Measurements from ENCODE around the gene SNAPIN. TPM values are rescaled to one million over a fixed set of nuclear protein-coding genes. Genes with fewer than 3 reads are reported as not detected.

The SNAPIN gene
- total RNA-seq, 2 experiments from 2014 or later, result 31.3 to 32.1 TPM

DNA sequence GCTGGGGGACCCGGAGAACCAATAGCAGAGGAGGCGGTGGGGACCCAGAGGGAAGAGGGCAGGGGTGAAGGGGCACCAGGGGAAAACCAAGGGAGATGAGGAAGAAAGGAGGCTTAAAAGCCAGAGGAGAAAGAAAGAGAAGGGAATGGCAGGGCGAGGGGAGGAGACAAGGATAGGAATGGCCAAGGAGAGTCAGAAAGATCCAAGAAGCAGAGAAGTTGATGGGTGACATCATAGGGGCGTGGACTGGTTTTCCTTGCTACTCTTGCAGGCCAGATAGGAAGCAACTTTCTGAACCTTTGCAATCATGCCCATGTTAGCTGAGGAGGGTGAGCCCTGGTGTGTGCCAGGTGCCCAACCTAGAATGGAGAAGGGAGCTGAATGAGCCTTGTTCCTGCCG lies 25.4 kb downstream of the SNAPIN start:
- H3K4me1 Mint-ChIP-seq (ENCODE audit: low read depth), result peaks cover 4% of the 10 kb centered on the region
- no peaks in the 10 kb centered on the region for H3K36me3 Mint-ChIP-seq
- peaks cover 28% of the 10 kb centered on the region for H3K27me3 Mint-ChIP-seq
- H3K4me3 Mint-ChIP-seq, result no peak overlapping the region
- ChIA-PET CTCF (interaction anchor here (1.0 kb wide), 1 partner anchor 65 kb away, joined by 3 read pairs; no protein-coding TSS in a partner anchor), POLR2A (no interaction called here)
- DNase-seq, result no peak
- intact Hi-C loops (cut with micrococcal nuclease), result no loop called here
- H3K9me3 Mint-ChIP-seq, result no peaks in the 10 kb centered on the region
- no peak overlapping the region for H3K27ac Mint-ChIP-seq

DNA sequence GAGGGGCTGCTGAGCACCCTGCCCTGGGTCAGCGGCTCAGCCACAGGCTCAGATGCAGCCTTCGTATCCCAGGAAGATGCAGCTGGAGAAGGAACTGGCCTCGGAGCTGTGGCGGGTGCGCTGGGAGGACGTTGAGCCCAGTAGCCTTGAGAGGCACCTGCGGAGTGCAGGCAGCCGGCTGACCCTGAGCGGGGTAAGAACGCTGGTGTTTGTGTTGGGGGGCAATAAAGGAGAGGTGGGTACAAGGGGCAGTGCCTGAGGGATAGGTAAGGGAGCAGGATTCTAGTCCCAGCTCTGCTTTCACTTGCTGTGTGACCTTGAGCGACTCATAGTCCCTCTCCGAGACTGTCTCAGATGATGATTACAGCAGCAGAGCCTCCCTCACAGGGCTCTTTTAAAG lies 26.4 kb downstream of the SNAPIN start:
- Mint-ChIP-seq H3K9me3 (no peaks in the 10 kb centered on the region), H3K36me3 (no peaks in the 10 kb centered on the region), H3K4me1 (ENCODE audit: low read depth) (no peaks in the 10 kb centered on the region), H3K27me3 (peaks cover 24% of the 10 kb centered on the region), H3K27ac (no peak overlapping the region), H3K4me3 (no peak overlapping the region)
- POLR2A ChIA-PET, result no interaction called here
- DNase-seq, result no peak
- intact Hi-C loops (cut with micrococcal nuclease), result no loop called here
- CTCF ChIA-PET, result no interaction called here

DNA sequence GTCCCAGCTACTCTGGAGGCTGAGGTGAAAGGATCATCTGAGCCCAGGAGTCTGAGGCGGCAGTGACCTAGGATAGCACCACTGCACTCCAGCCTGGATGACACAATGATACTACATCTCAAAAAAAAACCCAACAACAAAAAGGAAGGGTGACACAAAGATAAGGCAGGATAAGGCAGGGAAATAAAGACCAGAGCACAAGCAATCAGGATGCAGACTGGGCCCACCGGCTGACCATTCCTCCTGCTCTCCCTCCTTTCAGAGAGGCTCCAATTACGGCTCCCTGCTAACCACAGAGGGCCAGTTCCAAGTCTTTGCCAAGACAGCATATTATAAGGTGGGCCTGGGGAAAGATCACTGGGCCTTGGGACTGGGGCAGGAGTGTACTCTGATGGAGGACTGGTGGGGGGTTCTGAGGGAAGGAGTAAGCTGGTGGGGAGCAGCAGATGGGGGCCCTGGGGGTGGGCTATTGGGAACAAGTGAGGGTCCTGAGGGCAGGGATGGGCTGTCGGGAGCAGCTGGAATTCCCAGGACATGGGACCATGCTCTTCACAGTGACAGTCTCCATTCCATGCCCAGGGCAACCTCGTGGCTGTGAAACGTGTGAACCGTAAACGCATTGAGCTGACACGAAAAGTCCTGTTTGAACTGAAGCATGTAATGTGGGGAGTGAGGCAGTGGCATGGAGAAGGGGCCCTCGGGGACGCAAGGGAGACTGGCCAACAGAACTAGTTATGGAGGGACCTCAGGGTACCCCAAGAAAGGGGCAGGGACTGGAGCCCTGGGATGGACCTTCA lies 27.2 kb downstream of the SNAPIN start:
- ChIA-PET CTCF (no interaction called here), POLR2A (no interaction called here)
- Mint-ChIP-seq H3K4me1 (ENCODE audit: low read depth) (no peaks in the 10 kb centered on the region), H3K36me3 (no peaks in the 10 kb centered on the region), H3K9me3 (no peaks in the 10 kb centered on the region), H3K27me3 (peaks cover 16% of the 10 kb centered on the region), H3K27ac (no peak overlapping the region), H3K4me3 (no peak overlapping the region)
- DNase-seq, result no peak
- intact Hi-C loops (cut with micrococcal nuclease), result no loop called here

DNA sequence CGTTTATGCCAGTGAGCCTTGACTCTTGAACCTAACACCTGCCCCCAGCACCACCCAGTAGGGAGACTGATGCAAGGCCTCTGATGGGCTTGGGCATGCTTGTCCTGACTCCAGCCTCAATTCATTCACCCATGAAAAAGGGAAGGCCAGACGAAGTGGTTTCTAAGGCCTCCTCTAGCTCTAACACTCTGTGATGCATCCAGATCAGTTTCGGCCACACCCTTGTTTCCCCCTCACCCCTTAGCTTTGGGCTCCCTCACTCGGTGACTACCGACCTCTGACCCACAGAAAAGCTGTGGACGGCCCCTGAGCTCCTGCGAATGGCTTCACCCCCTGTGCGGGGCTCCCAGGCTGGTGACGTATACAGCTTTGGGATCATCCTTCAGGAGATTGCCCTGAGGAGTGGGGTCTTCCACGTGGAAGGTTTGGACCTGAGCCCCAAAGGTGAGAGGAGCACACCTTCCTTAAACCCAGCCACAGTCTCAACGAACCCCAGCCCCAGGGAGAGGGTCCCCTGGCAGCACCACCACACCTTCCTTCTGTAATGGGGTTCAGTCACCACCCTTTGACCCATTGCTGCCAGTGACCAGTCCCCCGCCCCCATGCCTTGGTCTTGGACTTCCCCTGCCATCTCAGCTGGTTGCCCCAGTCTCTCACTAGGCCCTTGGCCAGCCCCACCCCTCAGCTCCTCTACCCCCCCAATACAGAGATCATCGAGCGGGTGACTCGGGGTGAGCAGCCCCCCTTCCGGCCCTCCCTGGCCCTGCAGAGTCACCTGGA lies 29.0 kb downstream of the SNAPIN start:
- CTCF ChIA-PET, result no interaction called here
- DNase-seq, result no peak
- POLR2A ChIA-PET, result interaction anchor here (0.5 kb wide), 1 partner anchor 136 kb away, joined by 3 read pairs; no protein-coding TSS in a partner anchor
- Mint-ChIP-seq H3K27me3 (peaks cover 5% of the 10 kb centered on the region), H3K4me3 (no peak overlapping the region), H3K4me1 (ENCODE audit: low read depth) (peaks cover 4% of the 10 kb centered on the region), H3K36me3 (no peaks in the 10 kb centered on the region), H3K9me3 (no peaks in the 10 kb centered on the region), H3K27ac (no peak overlapping the region)
- intact Hi-C loops (cut with micrococcal nuclease), result no loop called here

DNA sequence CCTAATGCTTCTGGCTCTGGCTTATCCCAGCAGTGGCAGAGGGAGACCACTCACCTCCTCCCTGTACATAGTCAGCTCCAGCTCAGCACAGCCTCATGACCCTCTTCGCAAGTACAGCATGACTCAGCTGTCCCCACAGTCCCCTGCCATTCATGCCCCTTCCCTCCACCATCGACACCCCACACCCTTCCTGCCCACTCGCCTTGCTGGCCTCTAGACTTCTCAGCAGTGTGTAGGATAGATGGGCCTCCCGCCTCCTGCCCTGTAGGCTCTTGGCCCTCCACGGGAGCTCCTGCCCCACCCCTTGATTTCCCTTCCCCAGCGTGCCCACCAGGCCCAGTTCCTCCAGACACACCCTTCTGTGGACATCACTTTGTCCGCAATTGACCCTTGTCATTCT lies 29.8 kb downstream of the SNAPIN start:
- Mint-ChIP-seq H3K27me3 (peaks cover 5% of the 10 kb centered on the region), H3K9me3 (no peaks in the 10 kb centered on the region), H3K36me3 (no peaks in the 10 kb centered on the region), H3K4me1 (ENCODE audit: low read depth) (peaks cover 4% of the 10 kb centered on the region), H3K27ac (no peak overlapping the region), H3K4me3 (no peak overlapping the region)
- POLR2A ChIA-PET, result no interaction called here
- no peak for DNase-seq
- intact Hi-C loops (cut with micrococcal nuclease), result no loop called here
- CTCF ChIA-PET, result no interaction called here

DNA sequence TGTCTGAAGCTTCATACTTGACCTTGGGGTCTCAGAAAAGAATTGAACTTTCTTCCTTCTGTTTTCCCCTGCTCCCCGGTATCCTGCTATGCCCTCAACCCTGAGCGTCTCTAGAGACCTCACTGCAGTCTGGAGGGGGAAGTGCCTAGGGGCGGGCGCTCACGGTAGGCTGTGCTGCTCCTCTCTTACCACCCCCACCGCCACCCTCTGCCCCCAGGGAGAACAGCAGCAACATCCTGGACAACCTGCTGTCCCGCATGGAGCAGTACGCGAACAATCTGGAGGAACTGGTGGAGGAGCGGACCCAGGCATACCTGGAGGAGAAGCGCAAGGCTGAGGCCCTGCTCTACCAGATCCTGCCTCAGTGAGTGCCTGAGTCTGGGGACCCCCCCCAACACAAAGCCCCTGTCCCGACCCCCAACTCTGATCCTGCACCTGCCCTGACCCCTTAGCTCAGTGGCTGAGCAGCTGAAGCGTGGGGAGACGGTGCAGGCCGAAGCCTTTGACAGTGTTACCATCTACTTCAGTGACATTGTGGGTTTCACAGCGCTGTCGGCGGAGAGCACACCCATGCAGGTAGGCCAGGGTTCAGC lies 30.3 kb downstream of the SNAPIN start:
- Mint-ChIP-seq H3K9me3 (no peaks in the 10 kb centered on the region), H3K4me3 (no peak overlapping the region), H3K36me3 (no peaks in the 10 kb centered on the region), H3K27me3 (peaks cover 4% of the 10 kb centered on the region), H3K27ac (no peak overlapping the region), H3K4me1 (ENCODE audit: low read depth) (peaks cover 4% of the 10 kb centered on the region)
- ChIA-PET CTCF (no interaction called here), POLR2A (interaction anchor here (0.5 kb wide), 1 partner anchor 25 kb away, joined by 4 read pairs; no protein-coding TSS in a partner anchor)
- no peak for DNase-seq
- intact Hi-C loops (cut with micrococcal nuclease), result no loop called here

DNA sequence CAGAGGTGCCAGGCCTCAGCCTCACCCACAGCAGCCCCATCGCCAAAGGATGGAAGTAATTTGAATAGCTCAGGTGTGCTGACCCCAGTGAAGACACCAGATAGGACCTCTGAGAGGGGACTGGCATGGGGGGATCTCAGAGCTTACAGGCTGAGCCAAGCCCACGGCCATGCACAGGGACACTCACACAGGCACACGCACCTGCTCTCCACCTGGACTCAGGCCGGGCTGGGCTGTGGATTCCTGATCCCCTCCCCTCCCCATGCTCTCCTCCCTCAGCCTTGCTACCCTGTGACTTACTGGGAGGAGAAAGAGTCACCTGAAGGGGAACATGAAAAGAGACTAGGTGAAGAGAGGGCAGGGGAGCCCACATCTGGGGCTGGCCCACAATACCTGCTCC lies 35.0 kb downstream of the SNAPIN start:
- CTCF ChIA-PET, result no interaction called here
- no peak overlapping the region for H3K4me3 Mint-ChIP-seq
- no peaks in the 10 kb centered on the region for H3K36me3 Mint-ChIP-seq
- POLR2A ChIA-PET, result no interaction called here
- H3K4me1 Mint-ChIP-seq (ENCODE audit: low read depth), result peaks cover 4% of the 10 kb centered on the region
- no peaks in the 10 kb centered on the region for H3K9me3 Mint-ChIP-seq
- no peak for DNase-seq
- intact Hi-C loops (cut with micrococcal nuclease), result no loop called here
- H3K27me3 Mint-ChIP-seq, result no peaks in the 10 kb centered on the region
- no peak overlapping the region for H3K27ac Mint-ChIP-seq

DNA sequence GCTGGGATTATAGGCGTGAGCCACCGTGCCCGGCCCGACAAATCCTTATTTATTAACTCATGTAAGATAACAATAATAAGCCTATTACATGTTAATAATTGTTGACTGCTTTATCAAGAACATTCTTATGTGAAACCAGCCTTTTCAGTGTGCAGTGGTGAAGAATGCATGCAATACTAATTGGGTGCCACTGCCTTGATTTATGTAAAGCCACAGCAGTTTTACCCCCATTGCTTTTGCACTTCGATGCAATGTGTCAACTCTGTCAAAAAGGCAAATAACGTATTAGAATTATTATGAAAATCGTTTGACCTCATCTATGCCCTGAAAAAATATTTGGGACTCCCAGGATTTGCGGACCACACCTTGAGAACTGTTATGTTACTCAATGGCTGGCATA lies 38.2 kb downstream of the SNAPIN start:
- H3K9me3 Mint-ChIP-seq, result no peaks in the 10 kb centered on the region
- no peaks in the 10 kb centered on the region for H3K36me3 Mint-ChIP-seq
- ChIA-PET POLR2A (no interaction called here), CTCF (no interaction called here)
- no peaks in the 10 kb centered on the region for H3K27me3 Mint-ChIP-seq
- H3K27ac Mint-ChIP-seq, result no peak overlapping the region
- DNase-seq, result no peak
- no peaks in the 10 kb centered on the region for H3K4me1 Mint-ChIP-seq (ENCODE audit: low read depth)
- intact Hi-C loops (cut with micrococcal nuclease), result no loop called here
- no peak overlapping the region for H3K4me3 Mint-ChIP-seq

DNA sequence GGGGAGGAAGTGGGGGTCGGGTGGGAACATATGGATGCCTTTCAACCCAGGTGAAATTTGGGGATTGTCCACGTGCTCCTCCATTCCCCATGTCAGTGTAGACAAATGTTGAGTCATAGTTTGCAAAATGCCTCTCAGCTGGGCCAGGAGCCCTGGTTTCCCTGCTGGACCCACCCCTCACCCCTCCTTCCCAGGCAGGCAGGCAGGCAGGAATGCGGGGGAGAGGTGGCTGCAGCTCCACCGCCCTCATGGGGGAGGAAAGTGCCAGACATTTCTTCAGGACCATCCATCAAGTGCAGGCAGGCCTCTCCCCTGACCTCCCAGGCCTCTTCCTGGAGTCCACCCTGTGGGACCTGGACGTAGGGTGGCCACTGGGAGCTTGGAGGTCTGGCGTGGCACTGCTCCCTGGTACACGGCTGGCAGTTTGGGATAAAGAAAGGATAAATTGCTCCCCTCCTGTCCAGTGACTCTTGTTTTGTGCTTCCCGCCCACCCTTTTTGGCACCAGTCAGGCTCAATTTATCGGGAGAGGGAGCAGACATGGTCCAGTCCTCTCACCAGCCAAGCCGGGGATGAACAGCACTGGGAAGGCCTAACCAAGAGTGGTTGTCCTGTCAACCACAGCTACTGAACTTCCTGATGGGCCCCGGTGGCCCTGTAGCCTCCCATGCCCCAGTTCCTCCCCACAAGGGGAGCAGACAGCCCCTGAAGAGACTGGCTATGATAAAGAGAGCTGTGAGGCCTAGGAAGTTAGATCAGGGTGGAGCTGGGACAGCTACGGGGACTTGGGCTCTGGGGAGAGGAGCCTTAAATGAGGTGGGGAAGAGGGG lies 38.9 kb downstream of the SNAPIN start:
- Mint-ChIP-seq H3K4me1 (ENCODE audit: low read depth) (no peaks in the 10 kb centered on the region), H3K36me3 (no peaks in the 10 kb centered on the region), H3K27me3 (no peaks in the 10 kb centered on the region), H3K27ac (no peak overlapping the region), H3K4me3 (no peak overlapping the region), H3K9me3 (no peaks in the 10 kb centered on the region)
- CTCF ChIA-PET, result no interaction called here
- POLR2A ChIA-PET, result no interaction called here
- intact Hi-C loops (cut with micrococcal nuclease), result no loop called here
- no peak for DNase-seq

DNA sequence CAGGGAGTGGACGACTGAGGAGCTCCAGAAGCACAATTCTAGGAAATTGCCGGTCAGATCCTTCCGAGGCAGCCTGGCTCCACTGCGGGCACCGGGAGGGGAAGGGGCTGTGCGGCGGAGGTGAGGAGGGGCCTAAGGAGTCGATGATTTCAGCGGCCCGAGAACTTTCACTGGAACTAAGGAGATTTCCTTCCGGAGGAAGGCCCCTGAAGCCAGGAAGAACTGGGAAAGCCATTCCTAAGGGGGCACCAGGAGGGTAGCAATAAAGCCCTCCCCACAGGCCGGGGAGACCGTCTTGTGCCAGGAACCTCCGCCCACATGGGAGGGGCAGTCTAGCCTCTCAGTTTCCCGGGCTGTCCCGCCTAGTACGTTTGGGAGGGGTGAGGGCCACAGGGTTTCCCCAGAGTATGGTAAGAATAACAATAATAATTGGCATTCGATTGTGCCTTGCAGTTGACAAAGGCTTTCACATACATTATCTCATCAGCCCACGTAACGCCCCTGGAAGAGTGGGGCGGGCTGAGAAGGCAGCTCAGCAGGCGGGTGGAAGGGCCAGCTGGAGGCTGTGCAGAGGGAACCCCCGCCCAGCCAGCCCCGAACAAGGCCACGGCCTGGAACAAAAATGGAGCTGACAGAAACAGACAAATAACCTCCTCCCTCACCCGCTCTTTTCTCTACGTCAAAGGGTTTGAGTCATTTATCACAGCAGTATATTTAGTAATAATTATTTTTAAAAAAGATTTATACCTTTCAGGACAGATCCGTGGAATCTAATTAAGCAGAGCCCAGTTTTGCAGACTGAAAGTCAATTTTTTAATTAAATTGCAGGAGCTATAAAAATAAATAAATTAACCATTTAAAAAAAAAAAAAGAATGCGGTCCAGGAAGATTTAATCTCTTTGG lies 39.8 kb downstream of the SNAPIN start:
- Mint-ChIP-seq H3K9me3 (no peaks in the 10 kb centered on the region), H3K36me3 (no peaks in the 10 kb centered on the region), H3K4me3 (no peak overlapping the region), H3K4me1 (ENCODE audit: low read depth) (no peaks in the 10 kb centered on the region), H3K27ac (no peak overlapping the region), H3K27me3 (no peaks in the 10 kb centered on the region)
- intact Hi-C loops (cut with micrococcal nuclease), result no loop called here
- CTCF ChIA-PET, result no interaction called here
- POLR2A ChIA-PET, result no interaction called here
- DNase-seq, result no peak

DNA sequence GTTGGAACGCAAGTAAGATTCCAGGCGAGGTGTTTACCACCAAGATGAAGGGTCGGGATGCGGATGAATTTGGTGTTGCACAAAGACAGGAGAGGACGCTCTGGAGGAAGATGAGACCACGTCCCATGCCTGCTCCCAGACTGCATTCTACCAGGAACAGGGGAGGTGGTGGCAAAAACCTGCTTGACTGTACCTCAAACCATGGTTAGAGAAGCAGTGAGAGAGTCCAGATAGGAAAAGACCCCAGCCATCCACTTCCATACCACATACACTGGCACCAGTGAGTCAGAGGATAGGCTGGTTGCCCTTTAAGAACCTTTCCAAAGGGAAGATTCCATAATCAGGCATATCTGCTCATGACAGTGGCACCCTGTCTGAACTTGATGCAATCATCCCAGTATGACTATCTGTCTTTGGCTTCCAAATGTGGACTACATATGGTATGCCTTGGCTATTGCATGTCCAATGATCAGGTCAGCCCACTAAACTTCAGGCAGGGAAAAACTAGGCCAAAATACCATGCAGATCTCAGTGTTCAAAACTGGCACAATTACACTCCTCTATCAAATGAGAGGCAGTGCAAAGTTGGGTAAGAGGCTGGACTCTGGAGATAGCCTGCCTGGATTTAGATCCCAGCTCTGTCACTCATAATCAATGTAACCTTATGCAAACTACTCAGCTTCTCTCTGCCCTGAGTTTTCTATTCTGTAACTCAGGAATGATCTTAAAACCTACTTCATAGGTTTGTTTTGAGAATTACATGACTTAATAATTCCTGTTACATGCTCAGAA lies 40.6 kb downstream of the SNAPIN start:
- no peaks in the 10 kb centered on the region for H3K9me3 Mint-ChIP-seq
- H3K27me3 Mint-ChIP-seq, result no peaks in the 10 kb centered on the region
- ChIA-PET CTCF (no interaction called here), POLR2A (no interaction called here)
- H3K36me3 Mint-ChIP-seq, result no peaks in the 10 kb centered on the region
- no peaks in the 10 kb centered on the region for H3K4me1 Mint-ChIP-seq (ENCODE audit: low read depth)
- intact Hi-C loops (cut with micrococcal nuclease), result no loop called here
- H3K4me3 Mint-ChIP-seq, result no peak overlapping the region
- H3K27ac Mint-ChIP-seq, result no peak overlapping the region
- no peak for DNase-seq

All from activated CD4-positive, alpha-beta memory T cell treated with anti-CD3 and anti-CD28 coated beads for 36 hours (primary cell).